Cardiac septum (tissue), 1 donor: ENCODE data around the gene ANKRD34A. TPM values are rescaled to one million over a fixed set of nuclear protein-coding genes. Genes with fewer than 3 reads are reported as not detected.

Experiments
- DNase-seq: peaks from one replicate; pipeline ENCODE4 v3.0.0-alpha.2; 2020; ENCODE audit warnings: low spot score
- intact Hi-C: fragments of 100-400 bp; cut with DNase I; formaldehyde crosslinking; loops from one replicate; pipeline ENCODE4 v1.14.0; 2022
- total RNA-seq: library from RNA; stranded (reverse); fragmentation: NEBNext Ultra II Directional; extraction: Animal tissue kit (Norgen Biotek cat#: 25700); gene quantifications from one replicate; pipeline ENCODE4 v1.2.1, GENCODE V29; 2021
- donor health status: DM: no; HTN: no; CAD: no.

ANKRD34A gene
- total RNA-seq, 1 donor from 2014 or later: 2.9 TPM

- intact Hi-C loops: loop anchor here (1.0 to 2.0 kb wide), 3 partner anchors 13 to 30 kb away; partner anchors contain the start of genes ANKRD34A and POLR3GL
Observed at GRCh38 chr1:145977486-145978470, 13.4 kb upstream of the ANKRD34A start.

GRCh38 chr1:145977016-145977415 lies 12.6 kb upstream of the ANKRD34A start:
- intact Hi-C loops: loop anchor here (1.0 kb wide), 2 partner anchors 20 to 30 kb away; no protein-coding TSS in a partner anchor
- no peak for DNase-seq

More at GRCh38 chr1:145977486-145978470, 13.4 kb upstream of the ANKRD34A start:
- peak; percentile 88 for DNase-seq

GRCh38 chr1:145975216-145975615 lies 10.8 kb upstream of the ANKRD34A start:
- intact Hi-C loops: no loop called here
- DNase-seq: no peak

- intact Hi-C loops: no loop called here
Observed at GRCh38 chr1:145974721-145975120, 10.3 kb upstream of the ANKRD34A start.

GRCh38 chr1:145972580-145972979 lies 8.2 kb upstream of the ANKRD34A start:
- intact Hi-C loops: no loop called here
- no peak for DNase-seq

More at GRCh38 chr1:145974721-145975120, 10.3 kb upstream of the ANKRD34A start:
- no peak for DNase-seq

GRCh38 chr1:145967288-145967687 lies 2.9 kb upstream of the ANKRD34A start:
- intact Hi-C loops: no loop called here
- no peak for DNase-seq

- DNase-seq: no peak
- intact Hi-C loops: loop anchor here (2.0 kb wide), 2 partner anchors 14 to 38 kb away; partner anchors contain the start of gene RBM8A
Observed at GRCh38 chr1:145965119-145965744, 857 bp upstream of the ANKRD34A start.

GRCh38 chr1:145963265-145964019 lies 933 bp downstream of the ANKRD34A start:
- no peak for DNase-seq

GRCh38 chr1:145962157-145963102 lies 1.9 kb downstream of the ANKRD34A start:
- no peak for DNase-seq
- intact Hi-C loops: loop anchor here (5.0 kb wide), 1 partner anchor 35 kb away; the partner anchor contains the start of gene TXNIP

More at GRCh38 chr1:145963265-145964019, 933 bp downstream of the ANKRD34A start:
- intact Hi-C loops: loop anchor here (2.0 to 5.0 kb wide), 3 partner anchors 15 to 37 kb away; partner anchors contain the start of genes RBM8A and TXNIP

GRCh38 chr1:145961425-145962156 lies 2.8 kb downstream of the ANKRD34A start:
- no peak for DNase-seq
- intact Hi-C loops: loop anchor here (2.0 to 5.0 kb wide), 2 partner anchors 36 to 69 kb away; partner anchors contain the start of gene TXNIP

GRCh38 chr1:145961109-145961424 lies 3.3 kb downstream of the ANKRD34A start:
- intact Hi-C loops: loop anchor here (2.0 to 5.0 kb wide), 2 partner anchors 36 to 68 kb away; partner anchors contain the start of gene TXNIP
- no peak for DNase-seq

- peak; percentile 93 for DNase-seq
- intact Hi-C loops: loop anchor here (2.0 to 5.0 kb wide), 2 partner anchors 37 to 68 kb away; partner anchors contain the start of gene TXNIP
Observed at GRCh38 chr1:145960468-145961108, 3.8 kb downstream of the ANKRD34A start.

- intact Hi-C loops: loop anchor here (2.0 to 5.0 kb wide), 2 partner anchors 37 to 67 kb away; partner anchors contain the start of gene TXNIP
- no peak for DNase-seq
Observed at GRCh38 chr1:145959957-145960467, 4.4 kb downstream of the ANKRD34A start.

GRCh38 chr1:145959333-145959732 lies 5.0 kb downstream of the ANKRD34A start:
- no peak for DNase-seq
- intact Hi-C loops: no loop called here

GRCh38 chr1:145958734-145959133 lies 5.6 kb downstream of the ANKRD34A start:
- DNase-seq: no peak
- intact Hi-C loops: no loop called here

- DNase-seq: peak; percentile 98
- intact Hi-C loops: loop anchor here (1.0 kb wide), 1 partner anchor 20 kb away; no protein-coding TSS in a partner anchor
Observed at GRCh38 chr1:145957443-145958319, 6.7 kb downstream of the ANKRD34A start, which contains the start of gene LIX1L. LIX1L (minus strand) TSS chr1:145958017; CDS start chr1:145957927, 90 bp downstream.
